Loucy (cell line): ENCODE results near the gene KCMF1.

Source experiments
- H2AFZ ChIP-seq: fragments of 200-600 bp; sonication (generic); 2 replicates; pipeline ENCODE4 v1.6.0; 2016; ENCODE audit warnings: antibody characterized with exemption, mild to moderate bottlenecking, low read length, moderate library complexity
- H3F3A ChIP-seq: fragments of 200-600 bp; 2 replicates; pipeline ENCODE4 v1.6.0; 2016; ENCODE audit warnings: antibody characterized with exemption, low read depth, mild to moderate bottlenecking
- H3K27me3 ChIP-seq: fragments of 200-600 bp; sonication (generic); 2 replicates; pipeline ENCODE4 v1.6.1; 2014; ENCODE audit warnings: low read length, mild to moderate bottlenecking; ENCODE audit not compliant: insufficient read depth, poor library complexity, severe bottlenecking
- H3K36me3 ChIP-seq: fragments of 200-600 bp; sonication (generic); 2 replicates; pipeline ENCODE4 v1.6.1; 2016; ENCODE audit warnings: low read length; ENCODE audit not compliant: insufficient read depth
- H3K4me1 ChIP-seq: fragments of 200-600 bp; sonication (generic); 2 replicates; pipeline ENCODE4 v1.5.1; 2014; ENCODE audit warnings: low read length, mild to moderate bottlenecking; ENCODE audit not compliant: insufficient read depth, poor library complexity, severe bottlenecking
- H3K4me2 ChIP-seq: fragments of 200-600 bp; sonication (generic); 2 replicates; pipeline ENCODE4 v1.6.0; 2014; ENCODE audit warnings: antibody characterized with exemption, low read length, low read depth, mild to moderate bottlenecking; ENCODE audit not compliant: poor library complexity, severe bottlenecking
- H3K4me3 ChIP-seq: fragments of 200-600 bp; sonication (generic); 2 replicates; pipeline ENCODE4 v1.5.1; 2014; ENCODE audit warnings: low read length, mild to moderate bottlenecking, mixed read lengths; ENCODE audit not compliant: poor library complexity, severe bottlenecking
- H3K79me2 ChIP-seq: fragments of 200-600 bp; sonication (generic); 2 replicates; pipeline ENCODE4 v1.6.1; 2014; ENCODE audit warnings: low read length; ENCODE audit not compliant: insufficient read depth
- H3K9ac ChIP-seq: fragments of 200-600 bp; sonication (generic); 2 replicates; pipeline ENCODE4 v1.6.0; 2014; ENCODE audit warnings: mild to moderate bottlenecking, low read depth, low read length, moderate library complexity; ENCODE audit not compliant: poor library complexity, severe bottlenecking
- H3K9me2 ChIP-seq: fragments of 200-600 bp; sonication (generic); replicated peaks from 2 replicates; pipeline ENCODE4 v1.6.1; 2016; ENCODE audit warnings: low read depth, low read length, mixed read lengths
- H3K9me3 ChIP-seq: fragments of 200-600 bp; sonication (generic); 2 replicates; pipeline ENCODE4 v1.6.1; 2014; ENCODE audit warnings: mild to moderate bottlenecking, antibody characterized with exemption, low read length, low read depth; ENCODE audit not compliant: insufficient read depth
- H4K20me1 ChIP-seq: fragments of 200-600 bp; sonication (generic); 2 replicates; pipeline ENCODE4 v1.6.0; 2014; ENCODE audit warnings: antibody characterized with exemption, low read length, mild to moderate bottlenecking; ENCODE audit not compliant: insufficient read depth, poor library complexity, severe bottlenecking
- EZH2phosphoT487 ChIP-seq: fragments of 200-600 bp; IDR thresholded peaks from 2 replicates; pipeline ENCODE4 v1.6.1; 2018; ENCODE audit warnings: antibody characterized with exemption, mild to moderate bottlenecking, moderate library complexity, borderline replicate concordance
- TF ChIP-seq, protein P1 (sequence below): fragments of 200-600 bp; sonication (generic); conservative IDR thresholded peaks from 2 replicates; pipeline ENCODE4 v1.5.1; 2014; ENCODE audit warnings: mild to moderate bottlenecking, antibody characterized with exemption, low read length

KCMF1 gene

DNA sequence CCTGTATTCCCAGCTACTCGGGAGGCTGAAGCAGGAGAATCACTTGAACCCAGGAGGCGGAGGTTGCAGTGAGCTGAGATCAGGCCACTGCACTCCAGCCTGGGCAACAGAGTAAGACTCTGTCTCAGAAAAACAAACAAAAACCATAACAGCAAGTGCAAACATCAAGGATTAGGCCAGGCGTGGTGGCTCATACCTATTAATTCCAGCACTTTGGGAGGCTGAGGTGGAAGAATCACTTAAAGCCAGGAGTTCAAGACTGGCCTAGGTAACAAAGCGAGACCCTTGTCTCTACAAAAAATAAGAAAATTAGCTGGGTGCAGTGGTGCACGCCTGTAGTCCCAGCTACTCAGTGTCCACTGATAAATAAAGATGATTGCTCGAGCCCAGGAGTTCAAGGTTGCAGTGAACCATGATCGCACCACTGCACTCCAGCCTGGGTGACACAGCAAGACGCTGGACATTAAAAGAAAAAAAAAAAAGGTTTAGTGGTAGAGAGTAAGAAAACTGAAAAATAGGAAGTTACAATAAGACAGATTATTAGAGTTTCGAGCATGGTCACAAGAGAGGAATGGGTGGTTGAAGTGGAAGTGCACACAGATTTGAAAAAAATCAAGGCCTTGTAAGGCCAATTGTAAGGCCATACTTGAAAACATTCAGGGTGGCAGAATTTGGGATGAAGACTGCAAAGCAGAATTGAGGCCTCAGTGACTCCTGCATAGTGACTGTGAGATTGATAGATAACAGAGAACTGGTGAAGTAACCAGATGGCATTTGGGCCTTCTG is 6.4 kb upstream of the KCMF1 start:
- Histone ChIP-seq H2AFZ (no peak overlapping the region), H3K27me3 (no peaks in the 10 kb centered on the region), H3K36me3 (no peaks in the 10 kb centered on the region), H3K4me3 (no peak overlapping the region), H3K9me3 (no peaks in the 10 kb centered on the region), H3K9ac (no peak overlapping the region), H3K79me2 (peaks cover 19% of the 10 kb centered on the region), H4K20me1 (peaks cover 13% of the 10 kb centered on the region), H3K9me2 (no peaks in the 10 kb centered on the region), H3K4me1 (peaks cover 10% of the 10 kb centered on the region), H3F3A (no peaks in the 10 kb centered on the region), H3K4me2 (no peak overlapping the region)
- TF ChIP-seq EZH2phosphoT487, result no peak
- TF ChIP-seq, protein P1, sequence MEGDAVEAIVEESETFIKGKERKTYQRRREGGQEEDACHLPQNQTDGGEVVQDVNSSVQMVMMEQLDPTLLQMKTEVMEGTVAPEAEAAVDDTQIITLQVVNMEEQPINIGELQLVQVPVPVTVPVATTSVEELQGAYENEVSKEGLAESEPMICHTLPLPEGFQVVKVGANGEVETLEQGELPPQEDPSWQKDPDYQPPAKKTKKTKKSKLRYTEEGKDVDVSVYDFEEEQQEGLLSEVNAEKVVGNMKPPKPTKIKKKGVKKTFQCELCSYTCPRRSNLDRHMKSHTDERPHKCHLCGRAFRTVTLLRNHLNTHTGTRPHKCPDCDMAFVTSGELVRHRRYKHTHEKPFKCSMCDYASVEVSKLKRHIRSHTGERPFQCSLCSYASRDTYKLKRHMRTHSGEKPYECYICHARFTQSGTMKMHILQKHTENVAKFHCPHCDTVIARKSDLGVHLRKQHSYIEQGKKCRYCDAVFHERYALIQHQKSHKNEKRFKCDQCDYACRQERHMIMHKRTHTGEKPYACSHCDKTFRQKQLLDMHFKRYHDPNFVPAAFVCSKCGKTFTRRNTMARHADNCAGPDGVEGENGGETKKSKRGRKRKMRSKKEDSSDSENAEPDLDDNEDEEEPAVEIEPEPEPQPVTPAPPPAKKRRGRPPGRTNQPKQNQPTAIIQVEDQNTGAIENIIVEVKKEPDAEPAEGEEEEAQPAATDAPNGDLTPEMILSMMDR, result no peak

DNA sequence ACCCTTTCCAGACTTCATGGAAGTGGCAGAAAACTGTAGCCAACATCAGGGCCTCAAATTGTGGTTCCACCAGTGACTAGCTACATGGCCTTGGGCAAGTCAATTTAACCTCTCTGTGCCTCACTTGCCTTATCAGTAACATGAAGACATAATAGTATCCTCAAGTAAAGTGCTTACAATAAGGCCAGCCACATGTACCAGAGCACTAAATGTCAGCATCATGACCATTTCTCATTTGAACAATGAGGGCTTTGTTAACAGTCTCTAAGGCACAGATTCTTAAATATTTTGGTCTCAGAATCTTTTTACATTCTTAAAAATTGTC is 5.8 kb upstream of the KCMF1 start:
- Histone ChIP-seq H3K79me2 (peaks cover 25% of the 10 kb centered on the region), H3F3A (no peaks in the 10 kb centered on the region), H4K20me1 (peaks cover 13% of the 10 kb centered on the region), H3K36me3 (no peaks in the 10 kb centered on the region), H3K27me3 (no peaks in the 10 kb centered on the region), H2AFZ (no peak overlapping the region), H3K4me3 (no peak overlapping the region), H3K9me3 (no peaks in the 10 kb centered on the region), H3K4me1 (peaks cover 14% of the 10 kb centered on the region), H3K9me2 (no peaks in the 10 kb centered on the region), H3K9ac (no peak overlapping the region), H3K4me2 (no peak overlapping the region)
- no peak for TF ChIP-seq EZH2phosphoT487
- TF ChIP-seq, protein P1, result no peak

DNA sequence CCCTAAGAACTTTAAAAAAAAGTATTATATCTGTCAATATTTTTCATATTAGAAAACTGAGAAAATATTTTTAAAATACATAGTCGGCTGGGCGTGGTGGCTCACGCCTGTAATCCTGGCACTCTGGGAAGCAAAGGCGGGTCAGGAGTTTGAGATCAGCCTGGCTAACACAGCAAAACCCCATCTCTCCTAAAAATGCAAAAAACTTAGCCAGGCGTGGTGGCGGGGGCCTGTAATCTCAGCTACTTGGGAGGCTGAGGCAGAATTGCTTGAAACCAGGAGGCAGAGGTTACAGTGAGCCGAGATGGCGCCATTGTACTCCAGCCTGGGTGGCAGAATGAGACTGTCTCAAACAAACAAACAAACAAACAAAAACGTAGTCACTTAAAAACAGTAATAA is 5.1 kb upstream of the KCMF1 start:
- H3K4me1 ChIP-seq, result peaks cover 14% of the 10 kb centered on the region
- peaks cover 28% of the 10 kb centered on the region for H3K79me2 ChIP-seq
- no peaks in the 10 kb centered on the region for H3K9me2 ChIP-seq
- H3K36me3 ChIP-seq, result no peaks in the 10 kb centered on the region
- H3K9me3 ChIP-seq, result no peaks in the 10 kb centered on the region
- H3K9ac ChIP-seq, result no peak overlapping the region
- TF ChIP-seq, protein P1, result no peak
- TF ChIP-seq EZH2phosphoT487, result no peak
- peaks cover 13% of the 10 kb centered on the region for H4K20me1 ChIP-seq
- H3K4me3 ChIP-seq, result no peak overlapping the region
- H2AFZ ChIP-seq, result no peak overlapping the region
- H3F3A ChIP-seq, result no peaks in the 10 kb centered on the region
- H3K27me3 ChIP-seq, result no peaks in the 10 kb centered on the region
- H3K4me2 ChIP-seq, result no peak overlapping the region
